SJSA1 (cell line): ENCODE results near the gene GHITM. TPM values are rescaled to one million over a fixed set of nuclear protein-coding genes. Genes with fewer than 3 reads are reported as not detected.
"Not testable (repeated sequence)": the region's sequence is repeated elsewhere in the genome, so short reads cannot be mapped to it uniquely, and the experiment has no call there.

Experiments
- DNase-seq, 2 experiments: peaks; one replicate each; pipeline ENCODE4 v3.0.0-alpha.2; 2015 to 2020; ENCODE audit warnings: low spot score in 2 of 2, low read depth in 1 of 2
- H3K27ac ChIP-seq: fragments of 250-450 bp; sonication (Bioruptor Pico); 2 replicates; pipeline ENCODE4 v1.5.1; 2020; ENCODE audit warnings: mild to moderate bottlenecking, moderate library complexity
- H3K27me3 ChIP-seq: fragments of 250-450 bp; sonication (Bioruptor Pico); replicated peaks from 2 replicates; pipeline ENCODE4 v1.5.1; 2020; ENCODE audit warnings: mild to moderate bottlenecking, moderate library complexity
- H3K36me3 ChIP-seq: fragments of 250-450 bp; sonication (Bioruptor Pico); 2 replicates; pipeline ENCODE4 v1.5.1; 2020; ENCODE audit warnings: mild to moderate bottlenecking
- H3K4me1 ChIP-seq: fragments of 250-450 bp; sonication (Bioruptor Pico); replicated peaks from 2 replicates; pipeline ENCODE4 v1.6.1; 2021; ENCODE audit warnings: mild to moderate bottlenecking
- H3K4me3 ChIP-seq: fragments of 250-450 bp; sonication (Bioruptor Pico); 2 replicates; pipeline ENCODE4 v1.5.1; 2020; ENCODE audit warnings: mild to moderate bottlenecking
- H3K9me3 ChIP-seq: fragments of 250-450 bp; sonication (Bioruptor Pico); replicated peaks from 2 replicates; pipeline ENCODE4 v1.5.1; 2020; ENCODE audit warnings: mild to moderate bottlenecking
- total RNA-seq: library from RNA; depleted of rRNA; stranded (reverse); fragments of >200 nt; shearing (Covaris generic); gene quantifications from 2 replicates; pipeline ENCODE4 v1.2.3, GENCODE V29; 2014

The GHITM gene
- total RNA-seq, 1 experiment from 2014 or later: 221 TPM

GRCh38 chr10:84175436-84175835, 36.1 kb downstream of the GHITM start:
- H3K36me3 ChIP-seq: no peaks in the 10 kb centered on the region
- no peaks in the 10 kb centered on the region for H3K27me3 ChIP-seq
- DNase-seq: no peak
- no peaks in the 10 kb centered on the region for H3K9me3 ChIP-seq
- H3K27ac ChIP-seq: no peak overlapping the region
- H3K4me1 ChIP-seq: 0 out of 2 replicates have a peak, but pooled peaks cover 4% of the 10 kb centered on the region
- no peak overlapping the region for H3K4me3 ChIP-seq

GRCh38 chr10:84176351-84176750, 37.0 kb downstream of the GHITM start:
- Histone ChIP-seq H3K36me3 (no peaks in the 10 kb centered on the region), H3K27me3 (no peaks in the 10 kb centered on the region), H3K4me3 (no peak overlapping the region), H3K4me1 (0 out of 2 replicates have a peak, but pooled peaks cover 4% of the 10 kb centered on the region), H3K9me3 (no peaks in the 10 kb centered on the region), H3K27ac (no peak overlapping the region)
- no peak for DNase-seq

- H3K36me3 ChIP-seq: no peaks in the 10 kb centered on the region
- no peak overlapping the region for H3K27ac ChIP-seq
- no peak overlapping the region for H3K4me3 ChIP-seq
- 0 out of 2 replicates have a peak, but pooled peaks cover 4% of the 10 kb centered on the region for H3K4me1 ChIP-seq
- no peak for DNase-seq
- H3K9me3 ChIP-seq: no peaks in the 10 kb centered on the region
- H3K27me3 ChIP-seq: no peaks in the 10 kb centered on the region
These were observed 37.6 kb downstream of the GHITM start for GRCh38 chr10:84176836-84177474.

GRCh38 chr10:84177541-84178141, 38.3 kb downstream of the GHITM start:
- no peak overlapping the region for H3K27ac ChIP-seq
- DNase-seq: no peak
- no peaks in the 10 kb centered on the region for H3K27me3 ChIP-seq
- no peaks in the 10 kb centered on the region for H3K9me3 ChIP-seq
- no peak overlapping the region for H3K4me3 ChIP-seq
- H3K36me3 ChIP-seq: no peaks in the 10 kb centered on the region
- H3K4me1 ChIP-seq: 0 out of 2 replicates have a peak, but pooled peaks cover 4% of the 10 kb centered on the region

- H3K9me3 ChIP-seq: no peaks in the 10 kb centered on the region
- H3K36me3 ChIP-seq: no peaks in the 10 kb centered on the region
- no peak for DNase-seq
- H3K4me3 ChIP-seq: no peak overlapping the region
- H3K27me3 ChIP-seq: no peaks in the 10 kb centered on the region
- H3K4me1 ChIP-seq: 0 out of 2 replicates have a peak, but pooled peaks cover 4% of the 10 kb centered on the region
- no peak overlapping the region for H3K27ac ChIP-seq
These were observed 38.9 kb downstream of the GHITM start for GRCh38 chr10:84178160-84178609.

GRCh38 chr10:84179059-84179710, 39.9 kb downstream of the GHITM start:
- H3K9me3 ChIP-seq: no peaks in the 10 kb centered on the region
- H3K36me3 ChIP-seq: no peaks in the 10 kb centered on the region
- H3K27ac ChIP-seq: no peak overlapping the region
- H3K4me1 ChIP-seq: 0 out of 2 replicates have a peak, but pooled peaks cover 4% of the 10 kb centered on the region
- no peak overlapping the region for H3K4me3 ChIP-seq
- no peaks in the 10 kb centered on the region for H3K27me3 ChIP-seq
- DNase-seq: no peak

- not testable (repeated sequence) for DNase-seq, H3K27me3 ChIP-seq, H3K9me3 ChIP-seq, H3K4me3 ChIP-seq, H3K36me3 ChIP-seq, H3K4me1 ChIP-seq, H3K27ac ChIP-seq
These were observed 41.1 kb downstream of the GHITM start for GRCh38 chr10:84180386-84180785.

GRCh38 chr10:84181631-84182030, 42.3 kb downstream of the GHITM start:
- no peaks in the 10 kb centered on the region for H3K36me3 ChIP-seq
- 0 out of 2 replicates have a peak, but pooled peaks cover 4% of the 10 kb centered on the region for H3K4me1 ChIP-seq

GRCh38 chr10:84184517-84184916, 45.2 kb downstream of the GHITM start:
- Histone ChIP-seq H3K27ac (no peak overlapping the region), H3K4me1 (no peaks in the 10 kb centered on the region), H3K4me3 (no peak overlapping the region), H3K9me3 (no peaks in the 10 kb centered on the region), H3K36me3 (no peaks in the 10 kb centered on the region), H3K27me3 (no peaks in the 10 kb centered on the region)
- DNase-seq: no peak

More at GRCh38 chr10:84181631-84182030, 42.3 kb downstream of the GHITM start:
- DNase-seq: no peak
- H3K27ac ChIP-seq: no peak overlapping the region
- H3K27me3 ChIP-seq: no peaks in the 10 kb centered on the region
- no peaks in the 10 kb centered on the region for H3K9me3 ChIP-seq
- H3K4me3 ChIP-seq: no peak overlapping the region

- H3K27me3 ChIP-seq: no peaks in the 10 kb centered on the region
- DNase-seq: no peak
- no peaks in the 10 kb centered on the region for H3K9me3 ChIP-seq
- H3K4me3 ChIP-seq: no peak overlapping the region
- H3K27ac ChIP-seq: no peak overlapping the region
- no peaks in the 10 kb centered on the region for H3K36me3 ChIP-seq
- no peaks in the 10 kb centered on the region for H3K4me1 ChIP-seq
These were observed 46.3 kb downstream of the GHITM start for GRCh38 chr10:84185526-84186175.

GRCh38 chr10:84188815-84189214, 49.5 kb downstream of the GHITM start:
- Histone ChIP-seq H3K27ac (no peak overlapping the region), H3K9me3 (no peaks in the 10 kb centered on the region), H3K36me3 (no peaks in the 10 kb centered on the region), H3K4me1 (no peaks in the 10 kb centered on the region), H3K4me3 (no peak overlapping the region), H3K27me3 (peaks cover 8% of the 10 kb centered on the region)
- no peak for DNase-seq

- no peak for DNase-seq
- Histone ChIP-seq H3K36me3 (no peaks in the 10 kb centered on the region), H3K27ac (no peak overlapping the region)
These were observed 51.3 kb downstream of the GHITM start for GRCh38 chr10:84190621-84191020.

GRCh38 chr10:84191106-84191505, 51.8 kb downstream of the GHITM start:
- no peak overlapping the region for H3K4me3 ChIP-seq

More at GRCh38 chr10:84190621-84191020, 51.3 kb downstream of the GHITM start:
- Histone ChIP-seq H3K4me3 (no peak overlapping the region), H3K9me3 (no peaks in the 10 kb centered on the region), H3K27me3 (peaks cover 26% of the 10 kb centered on the region), H3K4me1 (0 out of 2 replicates have a peak, but pooled peaks cover 8% of the 10 kb centered on the region)

More at GRCh38 chr10:84191106-84191505, 51.8 kb downstream of the GHITM start:
- Histone ChIP-seq H3K9me3 (no peaks in the 10 kb centered on the region), H3K36me3 (no peaks in the 10 kb centered on the region), H3K4me1 (0 out of 2 replicates have a peak, but pooled peaks cover 8% of the 10 kb centered on the region), H3K27me3 (peaks cover 31% of the 10 kb centered on the region), H3K27ac (no peak overlapping the region)
- no peak for DNase-seq
